Spleen (tissue), 11 donors: ENCODE measurements around the gene SET. TPM values are rescaled to one million over a fixed set of nuclear protein-coding genes. Genes with fewer than 3 reads are reported as not detected.
"Not testable (repeated sequence)": the region's sequence is repeated elsewhere in the genome, so short reads cannot be mapped to it uniquely, and the experiment has no call there.

Experiments
- DNase-seq: peaks from one replicate; pipeline ENCODE4 v3.0.0-alpha.2; 2020
- H3K27ac ChIP-seq, 8 donors: fragments of 200-600 bp; sonication (generic) in 7 of 8; 1 replicate in 4 of 8; 2 replicates in 4 of 8; pipeline versions ENCODE4 v1.5.0 to v1.8.0; 2016 to 2021; ENCODE audit warnings: inconsistent platforms in 4 of 8, mild to moderate bottlenecking in 4 of 8, moderate library complexity in 1 of 8
- H3K27me3 ChIP-seq, 7 donors: fragments of 200-600 bp; sonication (generic) in 6 of 7; replicated peaks in 1 of 7; 1 replicate in 4 of 7; 2 replicates in 3 of 7; pipeline versions ENCODE4 v1.5.0 to v1.8.0; 2016 to 2021; ENCODE audit warnings: inconsistent platforms in 3 of 7, mild to moderate bottlenecking in 1 of 7
- H3K36me3 ChIP-seq, 6 donors: fragments of 200-600 bp; sonication (generic) in 5 of 6; 1 replicate in 4 of 6; 2 replicates in 2 of 6; pipeline versions ENCODE4 v1.5.0 to v1.8.0; 2016 to 2021; ENCODE audit warnings: inconsistent platforms in 2 of 6
- H3K4me1 ChIP-seq, 6 donors: fragments of 200-600 bp; sonication (generic) in 5 of 6; 1 replicate in 3 of 6; 2 replicates in 3 of 6; pipeline versions ENCODE4 v1.5.0 to v1.8.0; 2016 to 2021; ENCODE audit warnings: inconsistent platforms in 3 of 6
- H3K4me3 ChIP-seq, 8 donors: fragments of 200-600 bp; sonication (generic) in 7 of 8; 1 replicate in 4 of 8; 2 replicates in 4 of 8; pipeline versions ENCODE4 v1.5.0 to v1.8.0; 2016 to 2021; ENCODE audit warnings: inconsistent platforms in 4 of 8, mild to moderate bottlenecking in 4 of 8, moderate library complexity in 2 of 8
- H3K9me3 ChIP-seq, 8 donors: fragments of 200-600 bp; sonication (generic) in 7 of 8; 1 replicate in 4 of 8; 2 replicates in 4 of 8; pipeline versions ENCODE4 v1.5.0 to v1.8.0; 2016 to 2021; ENCODE audit warnings: inconsistent platforms in 4 of 8
- CTCF ChIP-seq, 11 experiments: fragments of 200-600 bp in 7 of 11; fragments of 450-650 bp in 4 of 11; sonication (generic) in 4 of 11; IDR thresholded peaks in 8 of 11; conservative IDR thresholded peaks in 3 of 11; 1 replicate in 7 of 11; 2 replicates in 4 of 11; pipeline versions ENCODE4 v1.4.0 to v1.8.0; 2016 to 2021; ENCODE audit warnings: antibody characterized with exemption in 11 of 11, inconsistent platforms in 4 of 11, mild to moderate bottlenecking in 1 of 11
- POLR2A ChIP-seq, 3 donors: fragments of 450-650 bp; IDR thresholded peaks; one replicate each; pipeline ENCODE4 v1.5.1; 2017; ENCODE audit warnings: antibody characterized with exemption in 3 of 3, mild to moderate bottlenecking in 1 of 3
- POLR2AphosphoS5 ChIP-seq, 3 donors: sonication (generic); formaldehyde crosslinking; IDR thresholded peaks; one replicate each; pipeline ENCODE4 v1.5.1; 2017; ENCODE audit warnings: antibody characterized with exemption in 3 of 3
- WGBS, 5 donors: extraction: QIAGEN DNeasy Blood & Tissue Kit in 3 of 5; methylation state at CpG; one replicate each; pipeline versions ENCODE4 v1.1.5 to v1.1.7; 2013 to 2018; 5-methylcytosine and 5-hydroxymethylcytosine counted together
- intact Hi-C: fragments of 100-400 bp; cut with DNase I; formaldehyde crosslinking; loops from one replicate; pipeline ENCODE4 v1.15.0; 2023; ENCODE audit warnings: low total_unique reads
- polyA plus RNA-seq, 3 donors: library from polyadenylated mRNA; stranded (reverse); fragments of 200-250 nt; gene quantifications; one replicate each; pipeline ENCODE4 v1.2.1, GENCODE V29; 2013
- total RNA-seq, 7 donors: library from RNA; depleted of rRNA in 3 of 7; stranded (reverse); fragments of >200 nt in 3 of 7; fragmentation: NEBNext Ultra II Directional in 4 of 7; extraction: Animal tissue kit (Norgen Biotek cat#: 25700) in 4 of 7; gene quantifications; one replicate each; pipeline versions ENCODE4 v1.1.0 to v1.2.1, GENCODE V29; 2016 to 2021
- donor health status: healthy with polysubstance abuse.
- donor health status: DM: no; HTN: no; CAD: no; lungs with moderate emphysema.
- donor health status: DM: no; HTN: no; CAD: no.
- donor health status: Bipolar disorder and iron deficiency.
- donor health status: healthy.
- donor health status: DM: no; HTN: no; CAD: no.
- donor health status: DM: yes; HTN: yes; CAD: no.

SET gene
- total and polyA plus RNA-seq, 10 donors: 127 to 251 (median 205) TPM

DNA sequence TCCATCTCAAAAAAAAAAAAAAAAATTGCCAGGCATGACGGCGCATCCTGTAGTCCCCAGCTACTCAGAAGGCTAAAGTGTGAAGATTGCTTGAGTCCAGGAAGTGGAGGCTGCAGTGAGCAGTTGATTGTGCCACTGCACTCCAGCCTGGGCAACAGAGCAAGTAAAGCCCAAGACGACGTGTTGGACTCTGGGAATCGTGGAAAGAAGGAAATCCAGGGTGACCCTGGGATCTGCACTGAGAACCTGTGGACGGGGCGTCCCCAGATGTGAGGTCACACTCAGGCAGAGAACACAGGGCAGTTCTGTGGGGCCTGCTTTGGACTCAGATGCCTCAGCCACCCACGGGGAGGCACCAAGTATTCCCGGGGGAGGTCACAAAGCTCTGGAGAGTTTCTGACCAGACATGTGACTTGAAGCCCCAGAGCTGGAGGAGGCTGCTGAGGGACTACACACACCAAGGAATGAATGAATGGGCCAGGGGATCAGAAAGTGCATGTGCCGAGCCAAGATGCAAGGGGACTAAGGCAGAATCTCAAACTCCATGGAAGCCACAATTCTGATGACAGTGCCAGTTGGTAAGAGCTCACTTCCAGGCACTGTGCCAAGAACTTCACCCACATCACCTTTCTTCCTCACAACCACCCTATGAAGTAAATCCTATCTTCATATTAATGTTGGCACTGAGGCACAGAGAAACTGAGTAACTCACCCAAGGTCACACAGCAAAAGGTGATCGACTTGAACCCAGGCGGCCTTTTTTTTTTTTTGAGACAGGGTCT lies 45.3 kb upstream of the SET start:
- H3K4me3 ChIP-seq: no peak overlapping the region
- peaks cover 0 to 17% (median 13%) of the 10 kb centered on the region in 6 donors for H3K4me1 ChIP-seq
- WGBS, 5 donors: 54 to 75% (median 69%) methylated on average over 12 of the region's 12 CpGs
- TF ChIP-seq POLR2AphosphoS5 (IDR thresholded peaks at IDR 0.05) (peak in 2 of 3 donors; percentile 25 to 46), CTCF (IDR thresholded peaks at IDR 0.05 in 8 of 11, conservative IDR thresholded peaks at IDR 0.05 in 3 of 11) (no peak), POLR2A (IDR thresholded peaks at IDR 0.05) (no peak)
- no peaks in the 10 kb centered on the region for H3K27me3 ChIP-seq
- peak overlapping the region in 4 of 8 donors; percentile 49 to 66 (median 60) for H3K27ac ChIP-seq
- no peak for DNase-seq
- no peaks in the 10 kb centered on the region for H3K9me3 ChIP-seq
- intact Hi-C loops: no loop called here
- peaks cover 0 to 22% (median 0%) of the 10 kb centered on the region in 6 donors for H3K36me3 ChIP-seq

- intact Hi-C loops, H3K27me3 ChIP-seq, H3K9me3 ChIP-seq, H3K4me1 ChIP-seq, H3K36me3 ChIP-seq, H3K27ac ChIP-seq, H3K4me3 ChIP-seq: not testable (repeated sequence)
- DNase-seq: peak; percentile 86
- TF ChIP-seq POLR2AphosphoS5 (IDR thresholded peaks at IDR 0.05): peak; percentile 35 to 70 (median 60)
- peak in 10 of 11 experiments; percentile 6 to 69 (median 56) for TF ChIP-seq CTCF (IDR thresholded peaks at IDR 0.05 in 8 of 11, conservative IDR thresholded peaks at IDR 0.05 in 3 of 11)
- WGBS, 5 donors: 84 to 96% (median 86%) methylated on average over 7 to 9 of the region's 9 CpGs
Measured at GRCh38 chr9:128648206-128648605, 40.8 kb upstream of the SET start.

DNA sequence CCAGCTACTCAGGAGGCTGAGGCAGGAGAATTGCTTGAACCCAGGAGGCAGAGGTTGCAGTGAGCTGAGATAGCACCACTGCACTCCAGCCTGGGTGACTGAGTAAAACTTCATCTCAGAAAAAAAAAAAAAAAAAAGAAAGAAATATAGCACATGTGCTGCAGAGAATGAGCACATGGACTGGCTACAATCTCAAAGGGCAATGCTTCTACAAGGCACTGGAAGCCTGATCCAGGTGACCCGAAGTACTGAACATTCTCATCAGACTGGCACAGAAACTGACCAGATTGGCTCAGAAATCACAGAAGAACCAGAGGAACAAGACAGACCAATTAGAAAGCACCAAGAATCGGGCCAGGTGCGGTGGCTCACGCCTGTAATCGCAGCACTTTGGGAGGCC lies 37.2 kb upstream of the SET start:
- no peak for DNase-seq
- Histone ChIP-seq H3K27me3 (no peaks in the 10 kb centered on the region), H3K27ac (no peak overlapping the region), H3K4me3 (no peak overlapping the region), H3K36me3 (no peaks in the 10 kb centered on the region), H3K4me1 (peaks cover 0 to 12% (median 9%) of the 10 kb centered on the region in 6 donors), H3K9me3 (no peaks in the 10 kb centered on the region)
- no peak for TF ChIP-seq CTCF (IDR thresholded peaks at IDR 0.05 in 8 of 11, conservative IDR thresholded peaks at IDR 0.05 in 3 of 11)
- no peak for TF ChIP-seq POLR2AphosphoS5 (IDR thresholded peaks at IDR 0.05)
- TF ChIP-seq POLR2A (IDR thresholded peaks at IDR 0.05): no peak
- 92 to 98% (median 95%) methylated on average over 5 of the region's 5 CpGs for WGBS, 5 donors
- intact Hi-C loops: no loop called here

- 92 to 96% (median 95%) methylated on average over 8 of the region's 8 CpGs for WGBS, 5 donors
- Histone ChIP-seq H3K4me3 (no peak overlapping the region), H3K27me3 (no peaks in the 10 kb centered on the region), H3K4me1 (peaks cover 0 to 21% (median 15%) of the 10 kb centered on the region in 6 donors), H3K9me3 (no peaks in the 10 kb centered on the region), H3K27ac (no peak overlapping the region), H3K36me3 (no peaks in the 10 kb centered on the region)
- DNase-seq: no peak
- TF ChIP-seq POLR2AphosphoS5 (IDR thresholded peaks at IDR 0.05) (no peak), POLR2A (IDR thresholded peaks at IDR 0.05) (no peak), CTCF (IDR thresholded peaks at IDR 0.05 in 8 of 11, conservative IDR thresholded peaks at IDR 0.05 in 3 of 11) (no peak)
- intact Hi-C loops: no loop called here
Measured at GRCh38 chr9:128653908-128654307, 35.1 kb upstream of the SET start.
